Calu3 (cell line): ENCODE measurements around the gene AP3S2. TPM values are rescaled to one million over a fixed set of nuclear protein-coding genes. Genes with fewer than 3 reads are reported as not detected.

Experiments
- BruUV-seq: library from RNA; stranded (reverse); fragments of 400-500 nt; replicated peaks from 2 replicates; lab custom pipeline; 2021; lab: Mats Ljungman, UMichigan
- CTCF ChIA-PET: fragments of 300-600 bp; sonication (Branson Sonifier 250); formaldehyde crosslinking; loops from one replicate; lab custom pipeline; 2022; ENCODE audit warnings: antibody characterized with exemption; lab: Charles Lee
- DNase-seq: peaks from one replicate; pipeline ENCODE4 v3.0.0; 2022
- H3K27ac Mint-ChIP-seq: one replicate; pipeline ENCODE4 v1.8.0; 2022; ENCODE audit warnings: mixed read lengths; ENCODE audit not compliant: unreplicated experiment
- H3K27me3 Mint-ChIP-seq: one replicate; pipeline ENCODE4 v1.8.0; 2022; ENCODE audit warnings: mixed read lengths; ENCODE audit not compliant: unreplicated experiment
- H3K36me3 Mint-ChIP-seq: one replicate; pipeline ENCODE4 v1.8.0; 2022; ENCODE audit warnings: mild to moderate bottlenecking, moderate library complexity, mixed read lengths; ENCODE audit not compliant: insufficient read depth, unreplicated experiment
- H3K4me1 Mint-ChIP-seq: one replicate; pipeline ENCODE4 v1.8.0; 2022; ENCODE audit warnings: mild to moderate bottlenecking, low read depth, mixed read lengths; ENCODE audit not compliant: unreplicated experiment
- H3K4me3 Mint-ChIP-seq: one replicate; pipeline ENCODE4 v1.8.0; 2022; ENCODE audit warnings: mild to moderate bottlenecking, low read depth, moderate library complexity, mixed read lengths; ENCODE audit not compliant: unreplicated experiment
- H3K9me3 Mint-ChIP-seq: one replicate; pipeline ENCODE4 v1.8.0; 2022; ENCODE audit warnings: low read depth, mixed read lengths; ENCODE audit not compliant: unreplicated experiment
- intact Hi-C: fragments of 100-400 bp; cut with micrococcal nuclease; formaldehyde crosslinking; loops from one replicate; pipeline ENCODE4 v1.10.0; 2022; ENCODE audit not compliant: unreplicated experiment
- total RNA-seq: library from RNA; stranded (reverse); gene quantifications from 2 replicates; pipeline ENCODE4 v1.2.3, GENCODE V29; 2022
- TF ChIP-seq, protein P1 (sequence below): fragments of 200-600 bp; IDR thresholded peaks from one replicate; pipeline ENCODE4 v1.8.0; 2022; ENCODE audit warnings: antibody characterized with exemption; ENCODE audit not compliant: unreplicated experiment

Gene AP3S2
- total RNA-seq, 1 experiment from 2014 or later: 46.2 TPM

DNA sequence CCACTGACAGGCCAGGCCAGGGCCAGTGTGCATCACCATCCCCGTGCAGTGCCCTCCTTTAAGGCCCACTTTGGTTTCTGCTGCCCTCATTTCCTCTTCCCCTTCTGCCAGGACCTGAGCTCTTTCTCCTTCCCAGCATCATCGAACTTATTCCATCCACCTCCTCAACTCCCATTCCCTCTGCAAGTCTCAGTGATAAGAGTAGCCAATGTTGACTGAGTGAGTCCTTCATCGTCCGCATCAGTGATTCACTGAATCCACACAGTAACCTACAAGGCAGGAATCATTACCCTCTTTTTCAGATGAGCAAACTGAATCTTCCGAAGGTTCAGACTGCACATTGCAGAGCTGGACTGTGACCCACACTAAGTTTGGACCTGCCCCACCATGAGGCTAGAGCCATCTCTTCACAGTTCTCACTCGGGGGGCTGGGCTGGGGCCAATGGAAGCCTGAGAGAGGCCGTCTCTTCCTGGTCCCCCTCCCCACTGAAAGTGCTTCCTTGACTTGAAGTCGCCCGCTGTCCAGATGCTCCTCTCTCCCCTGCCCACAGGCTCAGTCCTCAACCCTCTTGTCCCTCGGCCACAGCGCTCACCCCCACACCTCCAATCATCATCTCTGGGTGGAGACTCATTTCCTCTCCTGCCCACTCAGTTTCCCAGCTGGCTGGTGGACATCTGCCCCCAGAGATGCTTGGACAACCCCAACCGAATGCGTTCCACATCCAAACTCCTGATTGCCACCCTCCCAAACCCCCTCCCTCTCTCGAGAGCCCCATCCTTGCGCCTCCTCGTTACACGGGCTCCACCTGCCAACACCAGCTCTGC lies 64.0 kb downstream of the AP3S2 start:
- Mint-ChIP-seq H3K4me1 (peaks cover 11% of the 10 kb centered on the region), H3K27me3 (no peaks in the 10 kb centered on the region), H3K27ac (peak overlapping the region; percentile 35), H3K9me3 (no peaks in the 10 kb centered on the region), H3K36me3 (peaks cover 12% of the 10 kb centered on the region), H3K4me3 (peak overlapping the region; percentile 33)
- intact Hi-C loops: no loop called here
- DNase-seq: no peak
- CTCF ChIA-PET: interaction anchor here (0.8 kb wide), 1 partner anchor 69 kb away, joined by 3 read pairs; no protein-coding TSS in a partner anchor
- no TSS peak for BruUV-seq
- TF ChIP-seq, protein P1, sequence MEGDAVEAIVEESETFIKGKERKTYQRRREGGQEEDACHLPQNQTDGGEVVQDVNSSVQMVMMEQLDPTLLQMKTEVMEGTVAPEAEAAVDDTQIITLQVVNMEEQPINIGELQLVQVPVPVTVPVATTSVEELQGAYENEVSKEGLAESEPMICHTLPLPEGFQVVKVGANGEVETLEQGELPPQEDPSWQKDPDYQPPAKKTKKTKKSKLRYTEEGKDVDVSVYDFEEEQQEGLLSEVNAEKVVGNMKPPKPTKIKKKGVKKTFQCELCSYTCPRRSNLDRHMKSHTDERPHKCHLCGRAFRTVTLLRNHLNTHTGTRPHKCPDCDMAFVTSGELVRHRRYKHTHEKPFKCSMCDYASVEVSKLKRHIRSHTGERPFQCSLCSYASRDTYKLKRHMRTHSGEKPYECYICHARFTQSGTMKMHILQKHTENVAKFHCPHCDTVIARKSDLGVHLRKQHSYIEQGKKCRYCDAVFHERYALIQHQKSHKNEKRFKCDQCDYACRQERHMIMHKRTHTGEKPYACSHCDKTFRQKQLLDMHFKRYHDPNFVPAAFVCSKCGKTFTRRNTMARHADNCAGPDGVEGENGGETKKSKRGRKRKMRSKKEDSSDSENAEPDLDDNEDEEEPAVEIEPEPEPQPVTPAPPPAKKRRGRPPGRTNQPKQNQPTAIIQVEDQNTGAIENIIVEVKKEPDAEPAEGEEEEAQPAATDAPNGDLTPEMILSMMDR: no peak

DNA sequence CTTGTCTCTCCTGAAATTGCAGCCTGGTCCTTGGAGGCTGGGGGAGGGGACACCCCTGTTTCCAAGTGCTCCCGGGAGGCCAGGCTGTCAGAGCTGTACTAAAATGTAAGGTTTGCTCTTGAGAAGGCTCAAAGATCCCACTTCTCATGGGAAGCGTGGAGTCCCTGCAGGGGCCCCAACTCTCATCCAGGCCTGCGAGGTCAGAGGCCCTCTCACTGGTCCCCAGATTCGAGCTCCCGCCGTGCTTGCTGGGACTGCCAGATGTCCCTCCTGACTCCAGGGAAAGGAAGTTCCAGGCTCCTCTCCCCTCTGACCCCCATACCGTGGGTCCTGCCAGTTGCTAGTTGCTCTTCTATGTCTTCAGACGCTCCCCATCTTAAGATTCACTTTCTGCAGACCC lies 64.6 kb downstream of the AP3S2 start:
- Mint-ChIP-seq H3K9me3 (no peaks in the 10 kb centered on the region), H3K36me3 (peaks cover 12% of the 10 kb centered on the region), H3K4me1 (peaks cover 15% of the 10 kb centered on the region), H3K27ac (no peak overlapping the region), H3K4me3 (no peak overlapping the region), H3K27me3 (no peaks in the 10 kb centered on the region)
- CTCF ChIA-PET: interaction anchor here (0.8 kb wide), 1 partner anchor 68 kb away, joined by 3 read pairs; no protein-coding TSS in a partner anchor
- no TSS peak for BruUV-seq
- DNase-seq: no peak
- intact Hi-C loops: no loop called here
- TF ChIP-seq, protein P1: no peak

DNA sequence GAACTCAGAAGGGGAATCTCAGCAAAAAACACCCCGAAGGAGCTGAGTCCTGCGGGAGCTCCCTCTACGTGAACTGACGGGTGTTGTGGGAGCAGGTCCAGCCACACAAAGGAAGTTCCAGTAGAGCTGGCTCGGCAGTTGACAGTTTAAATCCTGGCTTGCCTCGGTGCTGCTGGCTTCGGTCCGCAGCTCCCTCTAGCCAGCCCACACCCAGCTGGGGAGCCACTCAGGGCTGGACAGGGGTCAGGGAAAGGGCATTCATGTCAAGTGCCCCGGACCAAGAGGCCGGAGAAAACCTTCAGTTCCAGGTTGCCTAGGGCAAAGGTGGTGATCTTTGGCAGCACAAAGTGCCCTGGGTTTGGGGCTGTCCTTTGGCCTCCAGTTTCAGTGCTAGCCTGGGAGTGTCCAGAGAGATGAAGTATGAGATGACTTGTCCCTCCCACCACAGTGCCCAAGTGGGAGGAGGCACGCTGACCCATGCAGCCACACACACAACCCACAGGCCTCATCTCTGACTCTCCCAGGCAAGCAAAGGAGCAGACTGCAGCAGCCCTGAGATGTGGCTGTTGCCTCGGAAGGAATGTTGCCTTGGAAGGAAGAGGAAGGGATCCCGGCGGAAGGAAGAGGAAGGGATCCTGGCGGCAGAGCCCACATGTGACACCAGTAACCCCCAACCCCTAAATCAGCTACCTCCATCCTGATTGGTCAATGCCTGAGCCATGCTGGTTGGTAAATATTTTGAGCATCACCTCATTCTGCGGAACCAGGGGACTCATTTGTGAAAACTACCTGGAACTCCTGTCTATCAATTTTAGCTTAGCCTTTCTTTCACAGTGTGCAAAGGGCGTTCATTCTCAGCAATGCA lies 65.3 kb downstream of the AP3S2 start:
- DNase-seq: no peak
- no TSS peak for BruUV-seq
- Mint-ChIP-seq H3K27ac (no peak overlapping the region), H3K9me3 (no peaks in the 10 kb centered on the region), H3K4me1 (peaks cover 21% of the 10 kb centered on the region), H3K4me3 (no peak overlapping the region), H3K36me3 (peaks cover 12% of the 10 kb centered on the region), H3K27me3 (no peaks in the 10 kb centered on the region)
- CTCF ChIA-PET: interaction anchor here (0.9 to 1.1 kb wide), 4 partner anchors 35 to 89 kb away, joined by 3 read pairs; no protein-coding TSS in a partner anchor
- intact Hi-C loops: no loop called here
- TF ChIP-seq, protein P1: no peak

DNA sequence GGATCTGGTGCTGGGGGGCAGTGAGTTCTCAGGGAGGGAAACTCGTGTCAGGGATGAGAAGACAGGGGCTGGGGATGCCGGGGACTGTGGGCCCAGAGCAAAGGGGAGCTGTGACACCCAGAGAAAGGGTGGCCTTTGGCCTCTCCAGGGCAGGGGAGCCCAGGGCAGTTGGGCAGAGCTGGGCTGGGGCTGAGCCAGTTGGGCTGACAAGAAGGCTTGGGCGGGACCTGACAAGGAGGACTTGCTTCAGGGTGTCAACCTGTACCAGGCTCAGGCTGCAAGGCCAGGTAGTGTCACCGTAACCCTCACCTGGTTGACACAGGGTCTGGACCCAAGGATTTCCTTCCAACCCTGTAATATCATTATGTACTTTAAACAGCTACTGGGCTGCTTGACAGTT lies 66.0 kb downstream of the AP3S2 start:
- intact Hi-C loops: no loop called here
- H3K36me3 Mint-ChIP-seq: peaks cover 12% of the 10 kb centered on the region
- CTCF ChIA-PET: interaction anchor here (0.9 to 1.1 kb wide), 4 partner anchors 35 to 88 kb away, joined by 3 read pairs; no protein-coding TSS in a partner anchor

More for the DNA sequence above, 66.0 kb downstream of the AP3S2 start:
- no peak overlapping the region for H3K27ac Mint-ChIP-seq
- no TSS peak for BruUV-seq
- DNase-seq: no peak
- no peak overlapping the region for H3K4me3 Mint-ChIP-seq
- H3K27me3 Mint-ChIP-seq: no peaks in the 10 kb centered on the region
- H3K9me3 Mint-ChIP-seq: no peaks in the 10 kb centered on the region
- TF ChIP-seq, protein P1: no peak
- peaks cover 22% of the 10 kb centered on the region for H3K4me1 Mint-ChIP-seq
